Measurements from ENCODE around the gene SOCS4. TPM values are rescaled to one million over a fixed set of nuclear protein-coding genes. Genes with fewer than 3 reads are reported as not detected.

SOCS4 gene
- total and polyA plus RNA-seq, 2 of the 13 experiments (the other 11 are each of a cell fraction or from before 2014, with no cell fraction given), result 4.0 to 10.0 TPM

DNA sequence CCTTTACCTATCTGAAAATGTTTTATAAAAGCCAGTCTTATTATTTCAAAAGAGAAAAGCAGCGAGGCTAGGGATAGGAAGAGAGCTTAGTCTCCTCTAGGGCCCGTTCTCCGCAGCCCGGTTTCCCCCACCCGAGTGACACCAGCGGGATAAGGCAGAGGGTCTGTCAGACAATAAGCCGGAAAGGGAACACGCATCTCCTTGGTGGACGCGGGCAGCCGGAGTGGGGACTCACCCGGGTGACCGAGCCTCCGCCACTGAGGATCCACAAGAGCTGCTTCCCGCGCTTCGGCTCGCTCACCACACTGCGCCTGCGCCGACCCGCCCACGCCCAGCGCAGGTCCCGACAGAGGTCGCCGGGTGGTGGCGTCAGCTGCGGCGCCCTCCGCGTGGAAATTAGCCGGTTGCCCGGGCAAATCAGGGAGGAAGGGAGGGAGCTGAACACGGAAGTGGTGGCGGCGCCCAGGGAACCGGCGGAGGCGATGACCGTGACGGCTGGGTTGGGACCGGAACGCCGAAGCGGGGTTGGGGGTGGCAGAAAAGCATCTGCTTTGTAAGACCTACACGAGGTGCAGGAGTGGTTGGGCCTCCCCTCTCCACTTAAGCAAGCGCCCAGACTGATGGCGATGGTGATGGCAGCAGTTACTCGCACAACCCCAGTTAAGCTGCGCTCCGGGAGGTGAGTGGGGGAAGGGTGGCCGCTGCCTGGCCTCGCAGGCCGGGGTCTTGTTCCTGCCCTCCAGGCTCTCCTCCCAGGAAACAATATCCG is at the start of gene SOCS4, which contains the start of gene WDHD1 (continued):
- TF ChIP-seq, protein P1, sequence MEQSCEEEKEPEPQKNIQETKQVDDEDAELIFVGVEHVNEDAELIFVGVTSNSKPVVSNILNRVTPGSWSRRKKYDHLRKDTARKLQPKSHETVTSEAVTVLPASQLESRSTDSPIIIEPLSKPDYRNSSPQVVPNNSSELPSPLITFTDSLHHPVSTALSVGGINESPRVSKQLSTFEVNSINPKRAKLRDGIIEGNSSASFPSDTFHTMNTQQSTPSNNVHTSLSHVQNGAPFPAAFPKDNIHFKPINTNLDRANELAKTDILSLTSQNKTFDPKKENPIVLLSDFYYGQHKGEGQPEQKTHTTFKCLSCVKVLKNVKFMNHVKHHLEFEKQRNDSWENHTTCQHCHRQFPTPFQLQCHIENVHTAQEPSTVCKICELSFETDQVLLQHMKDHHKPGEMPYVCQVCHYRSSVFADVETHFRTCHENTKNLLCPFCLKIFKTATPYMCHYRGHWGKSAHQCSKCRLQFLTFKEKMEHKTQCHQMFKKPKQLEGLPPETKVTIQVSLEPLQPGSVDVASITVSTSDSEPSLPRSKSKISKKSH (CRISPR knock-in tag; IDR thresholded peaks at IDR 0.05; ENCODE audit: borderline replicate concordance), result 0 out of 2 replicates have a peak, but pooled peaks have one; percentile 72
- TF ChIP-seq ATF3 (CRISPR knock-in tag; IDR thresholded peaks at IDR 0.05) (peak; percentile 22; the same call in 1 of the 2 replicates), CBX5 (CRISPR knock-in tag; IDR thresholded peaks at IDR 0.05; ENCODE audit: borderline replicate concordance) (peak; percentile 84; the same call in 1 of the 2 replicates), ATM (IDR thresholded peaks at IDR 0.05; ENCODE audit: borderline replicate concordance) (no peak), PCBP2 (optimal IDR thresholded peaks at IDR 0.05; ENCODE audit: low read depth, low read length, poor library complexity, severe bottlenecking) (no peak), ZNF496 (CRISPR knock-in tag; IDR thresholded peaks at IDR 0.05; ENCODE audit: insufficient replicate concordance) (no peak), FOXC1 (CRISPR knock-in tag; IDR thresholded peaks at IDR 0.05; ENCODE audit: borderline replicate concordance) (peak; percentile 90), ZNF850 (CRISPR knock-in tag; conservative IDR thresholded peaks at IDR 0.05) (0 out of 2 replicates have a peak, but pooled peaks have one; percentile 54), NR2C2 (CRISPR knock-in tag; IDR thresholded peaks at IDR 0.05; ENCODE audit: borderline replicate concordance) (peak; percentile 88), MAF1 (CRISPR knock-in tag; IDR thresholded peaks at IDR 0.05; ENCODE audit: borderline replicate concordance) (peak; percentile 23; the same call in 1 of the 2 replicates), ISL2 (CRISPR knock-in tag; IDR thresholded peaks at IDR 0.05) (no peak; the same call in none of the 2 replicates), ZNF274 (CRISPR knock-in tag; IDR thresholded peaks at IDR 0.05) (peak; percentile 58; the same call in 1 of the 2 replicates), ATF6 (CRISPR knock-in tag; conservative IDR thresholded peaks at IDR 0.05) (0 out of 2 replicates have a peak, but pooled peaks have one; percentile 55), ARID2 (CRISPR knock-in tag; IDR thresholded peaks at IDR 0.05; ENCODE audit: borderline replicate concordance) (peak; percentile 80), SOX13 (IDR thresholded peaks at IDR 0.05) (no peak), SOX13 (CRISPR knock-in tag; conservative IDR thresholded peaks at IDR 0.05 in 1 of 2, IDR thresholded peaks at IDR 0.05 in 1 of 2) (peak in 1 of 2 experiments; percentile 30; a peak in 1 of 4 replicates), SNRNP70 (IDR thresholded peaks at IDR 0.05; ENCODE audit: low read depth, low read length) (no peak), SSRP1 (CRISPR knock-in tag; IDR thresholded peaks at IDR 0.05) (no peak)
- TF ChIP-seq, protein P2, sequence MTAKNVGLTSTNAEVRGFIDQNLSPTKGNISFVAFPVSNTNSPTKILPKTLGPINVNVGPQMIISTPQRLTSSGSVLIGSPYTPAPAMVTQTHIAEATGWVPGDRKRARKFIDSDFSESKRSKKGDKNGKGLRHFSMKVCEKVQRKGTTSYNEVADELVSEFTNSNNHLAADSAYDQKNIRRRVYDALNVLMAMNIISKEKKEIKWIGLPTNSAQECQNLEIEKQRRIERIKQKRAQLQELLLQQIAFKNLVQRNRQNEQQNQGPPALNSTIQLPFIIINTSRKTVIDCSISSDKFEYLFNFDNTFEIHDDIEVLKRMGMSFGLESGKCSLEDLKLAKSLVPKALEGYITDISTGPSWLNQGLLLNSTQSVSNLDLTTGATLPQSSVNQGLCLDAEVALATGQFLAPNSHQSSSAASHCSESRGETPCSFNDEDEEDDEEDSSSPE (CRISPR knock-in tag; IDR thresholded peaks at IDR 0.05), result peak; percentile 99
- TF ChIP-seq, protein P3, sequence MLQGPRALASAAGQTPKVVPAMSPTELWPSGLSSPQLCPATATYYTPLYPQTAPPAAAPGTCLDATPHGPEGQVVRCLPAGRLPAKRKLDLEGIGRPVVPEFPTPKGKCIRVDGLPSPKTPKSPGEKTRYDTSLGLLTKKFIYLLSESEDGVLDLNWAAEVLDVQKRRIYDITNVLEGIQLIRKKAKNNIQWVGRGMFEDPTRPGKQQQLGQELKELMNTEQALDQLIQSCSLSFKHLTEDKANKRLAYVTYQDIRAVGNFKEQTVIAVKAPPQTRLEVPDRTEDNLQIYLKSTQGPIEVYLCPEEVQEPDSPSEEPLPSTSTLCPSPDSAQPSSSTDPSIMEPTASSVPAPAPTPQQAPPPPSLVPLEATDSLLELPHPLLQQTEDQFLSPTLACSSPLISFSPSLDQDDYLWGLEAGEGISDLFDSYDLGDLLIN (CRISPR knock-in tag; IDR thresholded peaks at IDR 0.05; ENCODE audit: borderline replicate concordance), result no peak
- TF ChIP-seq, protein P4, sequence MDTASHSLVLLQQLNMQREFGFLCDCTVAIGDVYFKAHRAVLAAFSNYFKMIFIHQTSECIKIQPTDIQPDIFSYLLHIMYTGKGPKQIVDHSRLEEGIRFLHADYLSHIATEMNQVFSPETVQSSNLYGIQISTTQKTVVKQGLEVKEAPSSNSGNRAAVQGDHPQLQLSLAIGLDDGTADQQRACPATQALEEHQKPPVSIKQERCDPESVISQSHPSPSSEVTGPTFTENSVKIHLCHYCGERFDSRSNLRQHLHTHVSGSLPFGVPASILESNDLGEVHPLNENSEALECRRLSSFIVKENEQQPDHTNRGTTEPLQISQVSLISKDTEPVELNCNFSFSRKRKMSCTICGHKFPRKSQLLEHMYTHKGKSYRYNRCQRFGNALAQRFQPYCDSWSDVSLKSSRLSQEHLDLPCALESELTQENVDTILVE (CRISPR knock-in tag; IDR thresholded peaks at IDR 0.05), result peak; percentile 89
